ENCODE measurements around the gene B2M.
"Not testable (repeated sequence)": the region's sequence is repeated elsewhere in the genome, so short reads cannot be mapped to it uniquely, and the experiment has no call there.

B2M gene

DNA sequence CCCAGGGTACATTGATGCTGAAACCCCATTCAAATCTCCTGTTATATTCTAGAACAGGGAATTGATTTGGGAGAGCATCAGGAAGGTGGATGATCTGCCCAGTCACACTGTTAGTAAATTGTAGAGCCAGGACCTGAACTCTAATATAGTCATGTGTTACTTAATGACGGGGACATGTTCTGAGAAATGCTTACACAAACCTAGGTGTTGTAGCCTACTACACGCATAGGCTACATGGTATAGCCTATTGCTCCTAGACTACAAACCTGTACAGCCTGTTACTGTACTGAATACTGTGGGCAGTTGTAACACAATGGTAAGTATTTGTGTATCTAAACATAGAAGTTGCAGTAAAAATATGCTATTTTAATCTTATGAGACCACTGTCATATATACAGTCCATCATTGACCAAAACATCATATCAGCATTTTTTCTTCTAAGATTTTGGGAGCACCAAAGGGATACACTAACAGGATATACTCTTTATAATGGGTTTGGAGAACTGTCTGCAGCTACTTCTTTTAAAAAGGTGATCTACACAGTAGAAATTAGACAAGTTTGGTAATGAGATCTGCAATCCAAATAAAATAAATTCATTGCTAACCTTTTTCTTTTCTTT, 5.8 kb downstream of the B2M start:
- DNase-seq (ENCODE audit: low read depth, low spot score) = no peak
- TF ChIP-seq, protein P1, sequence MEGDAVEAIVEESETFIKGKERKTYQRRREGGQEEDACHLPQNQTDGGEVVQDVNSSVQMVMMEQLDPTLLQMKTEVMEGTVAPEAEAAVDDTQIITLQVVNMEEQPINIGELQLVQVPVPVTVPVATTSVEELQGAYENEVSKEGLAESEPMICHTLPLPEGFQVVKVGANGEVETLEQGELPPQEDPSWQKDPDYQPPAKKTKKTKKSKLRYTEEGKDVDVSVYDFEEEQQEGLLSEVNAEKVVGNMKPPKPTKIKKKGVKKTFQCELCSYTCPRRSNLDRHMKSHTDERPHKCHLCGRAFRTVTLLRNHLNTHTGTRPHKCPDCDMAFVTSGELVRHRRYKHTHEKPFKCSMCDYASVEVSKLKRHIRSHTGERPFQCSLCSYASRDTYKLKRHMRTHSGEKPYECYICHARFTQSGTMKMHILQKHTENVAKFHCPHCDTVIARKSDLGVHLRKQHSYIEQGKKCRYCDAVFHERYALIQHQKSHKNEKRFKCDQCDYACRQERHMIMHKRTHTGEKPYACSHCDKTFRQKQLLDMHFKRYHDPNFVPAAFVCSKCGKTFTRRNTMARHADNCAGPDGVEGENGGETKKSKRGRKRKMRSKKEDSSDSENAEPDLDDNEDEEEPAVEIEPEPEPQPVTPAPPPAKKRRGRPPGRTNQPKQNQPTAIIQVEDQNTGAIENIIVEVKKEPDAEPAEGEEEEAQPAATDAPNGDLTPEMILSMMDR (IDR thresholded peaks at IDR 0.05; ENCODE audit: insufficient read depth, low read length, missing control alignments) = no peak
- ChIA-PET POLR2A (no interaction called here), CTCF (interaction anchor here (0.8 to 5.2 kb wide), 3 partner anchors 11 to 749 kb away, joined by 3 to 52 read pairs (median 4); no protein-coding TSS in a partner anchor)
- H3K4me3 ChIP-seq (ENCODE audit: low read depth, low read length) = no peak overlapping the region

DNA sequence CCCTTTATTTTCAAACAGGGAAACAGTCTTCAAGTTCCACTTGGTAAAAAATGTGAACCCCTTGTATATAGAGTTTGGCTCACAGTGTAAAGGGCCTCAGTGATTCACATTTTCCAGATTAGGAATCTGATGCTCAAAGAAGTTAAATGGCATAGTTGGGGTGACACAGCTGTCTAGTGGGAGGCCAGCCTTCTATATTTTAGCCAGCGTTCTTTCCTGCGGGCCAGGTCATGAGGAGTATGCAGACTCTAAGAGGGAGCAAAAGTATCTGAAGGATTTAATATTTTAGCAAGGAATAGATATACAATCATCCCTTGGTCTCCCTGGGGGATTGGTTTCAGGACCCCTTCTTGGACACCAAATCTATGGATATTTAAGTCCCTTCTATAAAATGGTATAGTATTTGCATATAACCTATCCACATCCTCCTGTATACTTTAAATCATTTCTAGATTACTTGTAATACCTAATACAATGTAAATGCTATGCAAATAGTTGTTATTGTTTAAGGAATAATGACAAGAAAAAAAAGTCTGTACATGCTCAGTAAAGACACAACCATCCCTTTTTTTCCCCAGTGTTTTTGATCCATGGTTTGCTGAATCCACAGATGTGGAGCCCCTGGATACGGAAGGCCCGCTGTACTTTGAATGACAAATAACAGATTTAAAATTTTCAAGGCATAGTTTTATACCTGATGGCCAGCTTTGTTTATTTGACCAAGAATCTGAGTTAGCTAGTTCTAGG, 7.0 kb downstream of the B2M start:
- H3K4me3 ChIP-seq (ENCODE audit: low read depth, low read length) = no peak overlapping the region
- TF ChIP-seq, protein P1 (IDR thresholded peaks at IDR 0.05; ENCODE audit: insufficient read depth, low read length, missing control alignments) = no peak
- POLR2A ChIA-PET = no interaction called here
- CTCF ChIA-PET = interaction anchor here (0.9 to 1.6 kb wide), 2 partner anchors 16 to 20 kb away, joined by 3 to 4 read pairs; no protein-coding TSS in a partner anchor
- no peak for DNase-seq (ENCODE audit: low read depth, low spot score)

DNA sequence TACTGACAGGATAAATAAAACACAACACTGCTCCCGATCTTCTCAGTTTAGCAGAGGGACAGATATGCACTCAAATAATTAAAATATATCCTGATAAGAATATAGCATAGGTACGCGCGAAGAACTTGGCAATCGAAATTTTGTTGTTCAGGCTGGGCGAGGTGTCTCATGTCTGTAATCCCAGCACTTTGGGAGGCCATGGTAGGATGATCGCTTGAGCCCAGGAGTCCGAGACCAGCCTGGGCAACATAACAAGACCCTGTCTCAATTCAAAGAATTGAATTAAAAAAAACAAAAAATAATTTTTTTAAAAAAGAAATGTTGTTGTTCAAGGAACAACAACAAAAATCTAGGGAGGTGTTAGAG, 7.6 kb downstream of the B2M start:
- ChIA-PET POLR2A (no interaction called here), CTCF (interaction anchor here (0.9 kb wide), 1 partner anchor 16 kb away, joined by 3 read pairs; no protein-coding TSS in a partner anchor)
- H3K4me3 ChIP-seq (ENCODE audit: low read depth, low read length) = no peak overlapping the region
- TF ChIP-seq, protein P1 (IDR thresholded peaks at IDR 0.05; ENCODE audit: insufficient read depth, low read length, missing control alignments) = no peak
- DNase-seq (ENCODE audit: low read depth, low spot score) = no peak

- POLR2A ChIA-PET = no interaction called here
- TF ChIP-seq, protein P1 (IDR thresholded peaks at IDR 0.05; ENCODE audit: insufficient read depth, low read length, missing control alignments) = no peak
- DNase-seq (ENCODE audit: low read depth, low spot score) = no peak
- CTCF ChIA-PET = interaction anchor here (0.9 kb wide), 1 partner anchor 15 kb away, joined by 3 read pairs; no protein-coding TSS in a partner anchor
- H3K4me3 ChIP-seq (ENCODE audit: low read depth, low read length) = no peak overlapping the region
Measured at GRCh38 chr15:44719293-44719999, 8.1 kb downstream of the B2M start.

GRCh38 chr15:44720000-44720435, 8.7 kb downstream of the B2M start:
- CTCF ChIA-PET = interaction anchor here (1.2 kb wide), 1 partner anchor 9 kb away, joined by 3 read pairs; no protein-coding TSS in a partner anchor
- H3K4me3 ChIP-seq (ENCODE audit: low read depth, low read length); DNase-seq (ENCODE audit: low read depth, low spot score); POLR2A ChIA-PET: not testable (repeated sequence)

- ChIA-PET POLR2A (interaction anchor here (1.5 kb wide), 1 partner anchor 9 kb away, joined by 14 read pairs; the partner anchor contains the start of genes B2M and PATL2), CTCF (interaction anchor here (1.2 to 2.1 kb wide), 2 partner anchors 8 to 57 kb away, joined by 3 to 10 read pairs; partner anchors contain the start of gene SPG11)
- no peak overlapping the region for H3K4me3 ChIP-seq (ENCODE audit: low read depth, low read length)
- TF ChIP-seq, protein P1 (IDR thresholded peaks at IDR 0.05; ENCODE audit: insufficient read depth, low read length, missing control alignments) = no peak
- DNase-seq (ENCODE audit: low read depth, low spot score) = no peak
Measured at GRCh38 chr15:44720460-44721176, 9.3 kb downstream of the B2M start.
